ENCODE data around the gene FRMD1. TPM values are rescaled to one million over a fixed set of nuclear protein-coding genes. Genes with fewer than 3 reads are reported as not detected.
A peak's percentile ranks its signal among the peaks of the same experiment; 100 is the strongest.

FRMD1 gene
- total and polyA plus RNA-seq, 7 donors: 0.01 to 2.9 (median 0.25) TPM

DNA sequence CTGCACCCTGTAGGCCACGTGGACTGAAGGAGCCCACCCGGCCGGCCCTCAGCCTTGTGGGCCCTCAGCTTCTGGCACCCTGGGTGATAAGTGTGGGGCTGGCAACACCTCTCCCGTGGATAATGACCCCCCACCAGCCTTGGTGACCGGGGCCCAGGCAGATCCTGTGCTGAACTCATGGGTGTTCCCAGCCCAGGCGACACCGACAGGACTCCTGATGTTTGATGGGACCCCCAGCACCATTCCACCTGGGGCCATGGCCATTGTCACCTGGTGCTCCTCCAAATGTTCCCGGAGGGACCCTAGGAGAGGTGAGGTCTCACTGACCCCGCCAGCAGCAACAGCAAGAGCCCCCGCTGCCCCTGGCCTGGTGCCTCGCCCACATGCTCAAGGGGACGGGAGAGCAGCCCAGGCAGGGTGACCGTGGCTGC is 19.4 kb upstream of the FRMD1 start:
- DNase-seq (peak; percentile 11 to 49), ATAC-seq (no peak)
- intact Hi-C loops (cut with DNase I): no loop called here
- Histone ChIP-seq H3K27ac (no peak overlapping the region), H3K36me3 (ENCODE audit: insufficient read depth in 1 of 2, low read depth in 1 of 2) (no peaks in the 10 kb centered on the region), H3K9me3 (no peaks in the 10 kb centered on the region), H3K27me3 (ENCODE audit: insufficient read depth in 3 of 3, low read length in 2 of 3) (peaks cover 0 to 29% (median 8%) of the 10 kb centered on the region in 3 donors), H3K4me3 (no peak overlapping the region), H3K4me1 (no peaks in the 10 kb centered on the region)
- WGBS, 3 donors: 81 to 92% (median 91%) methylated on average over 10 to 13 of the region's 13 CpGs
- TF ChIP-seq, protein P1, sequence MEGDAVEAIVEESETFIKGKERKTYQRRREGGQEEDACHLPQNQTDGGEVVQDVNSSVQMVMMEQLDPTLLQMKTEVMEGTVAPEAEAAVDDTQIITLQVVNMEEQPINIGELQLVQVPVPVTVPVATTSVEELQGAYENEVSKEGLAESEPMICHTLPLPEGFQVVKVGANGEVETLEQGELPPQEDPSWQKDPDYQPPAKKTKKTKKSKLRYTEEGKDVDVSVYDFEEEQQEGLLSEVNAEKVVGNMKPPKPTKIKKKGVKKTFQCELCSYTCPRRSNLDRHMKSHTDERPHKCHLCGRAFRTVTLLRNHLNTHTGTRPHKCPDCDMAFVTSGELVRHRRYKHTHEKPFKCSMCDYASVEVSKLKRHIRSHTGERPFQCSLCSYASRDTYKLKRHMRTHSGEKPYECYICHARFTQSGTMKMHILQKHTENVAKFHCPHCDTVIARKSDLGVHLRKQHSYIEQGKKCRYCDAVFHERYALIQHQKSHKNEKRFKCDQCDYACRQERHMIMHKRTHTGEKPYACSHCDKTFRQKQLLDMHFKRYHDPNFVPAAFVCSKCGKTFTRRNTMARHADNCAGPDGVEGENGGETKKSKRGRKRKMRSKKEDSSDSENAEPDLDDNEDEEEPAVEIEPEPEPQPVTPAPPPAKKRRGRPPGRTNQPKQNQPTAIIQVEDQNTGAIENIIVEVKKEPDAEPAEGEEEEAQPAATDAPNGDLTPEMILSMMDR (IDR thresholded peaks at IDR 0.05): no peak

DNA sequence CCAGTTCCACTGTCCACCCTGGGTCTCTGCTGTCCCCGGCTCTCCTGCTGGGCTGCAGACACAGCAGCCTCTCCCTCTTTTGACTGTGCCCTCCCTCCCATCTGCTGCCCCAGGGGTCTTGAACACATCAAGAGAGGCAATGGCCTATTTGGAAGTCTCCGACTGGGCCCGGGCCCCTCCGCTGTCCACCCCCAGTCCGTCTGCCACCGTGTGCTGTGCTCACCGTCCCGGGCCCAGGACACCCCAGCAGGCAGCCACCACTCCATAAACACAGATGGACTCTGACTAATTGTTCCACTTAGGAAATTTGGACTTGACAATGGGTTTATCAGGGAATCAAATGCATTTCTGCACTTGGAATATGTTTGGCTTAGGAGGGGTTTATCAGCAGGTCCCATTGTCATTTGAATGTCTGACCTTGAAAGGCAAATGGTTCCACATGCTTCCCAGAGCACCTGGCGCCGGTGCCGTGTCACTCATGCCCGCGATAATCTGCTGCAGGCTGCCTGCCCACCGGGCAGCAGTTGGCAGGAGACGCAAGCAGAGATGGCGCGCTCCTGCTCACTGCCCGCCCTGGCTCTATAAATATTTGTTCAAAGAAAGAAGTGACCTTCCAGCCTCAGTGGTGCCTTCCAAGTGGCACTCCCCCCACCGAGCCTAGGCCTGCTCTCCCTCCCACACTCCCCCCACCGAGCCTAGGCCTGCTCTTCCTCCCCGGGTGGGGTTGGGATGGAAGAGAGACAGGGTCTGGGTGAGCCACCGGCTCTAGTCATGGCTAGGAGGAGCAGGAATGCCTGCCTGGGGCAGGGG is 18.8 kb upstream of the FRMD1 start:
- intact Hi-C loops (cut with DNase I): no loop called here
- no peaks in the 10 kb centered on the region for H3K36me3 ChIP-seq (ENCODE audit: insufficient read depth in 1 of 2, low read depth in 1 of 2)
- H3K4me3 ChIP-seq: no peak overlapping the region
- TF ChIP-seq, protein P1 (IDR thresholded peaks at IDR 0.05): no peak
- DNase-seq (peak; percentile 12 to 45), ATAC-seq (peak; percentile 33 to 85 (median 68))
- H3K27ac ChIP-seq: no peak overlapping the region
- no peaks in the 10 kb centered on the region for H3K4me1 ChIP-seq
- H3K9me3 ChIP-seq: no peaks in the 10 kb centered on the region
- H3K27me3 ChIP-seq (ENCODE audit: insufficient read depth in 3 of 3, low read length in 2 of 3): peaks cover 0 to 28% (median 8%) of the 10 kb centered on the region in 3 donors
- WGBS, 3 donors: 52 to 57% (median 53%) methylated on average over 21 to 22 of the region's 22 CpGs

DNA sequence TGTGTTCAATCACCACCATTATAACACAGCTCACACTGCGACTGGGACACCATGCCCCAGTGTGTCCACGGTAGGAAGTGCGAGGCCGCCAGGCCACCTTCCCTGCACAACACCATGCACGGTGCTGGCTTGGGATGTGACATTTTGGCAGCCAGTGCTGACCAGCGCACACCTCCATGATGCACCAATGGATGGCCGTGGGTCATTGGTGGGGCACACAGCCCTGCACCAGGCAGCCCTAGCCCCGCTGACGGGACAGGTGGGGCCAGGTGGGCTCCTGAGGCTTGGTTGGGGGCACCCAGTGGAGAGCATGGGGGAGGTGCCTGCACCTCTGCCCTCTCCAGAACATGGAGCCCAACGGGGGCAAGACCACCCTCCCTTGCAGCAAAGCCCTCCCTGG is 18.2 kb upstream of the FRMD1 start:
- no peaks in the 10 kb centered on the region for H3K36me3 ChIP-seq (ENCODE audit: insufficient read depth in 1 of 2, low read depth in 1 of 2)
- DNase-seq (peak; percentile 7 to 29), ATAC-seq (no peak)
- H3K9me3 ChIP-seq: no peaks in the 10 kb centered on the region
- H3K4me1 ChIP-seq: no peaks in the 10 kb centered on the region
- 90 to 94% (median 93%) methylated on average over 10 of the region's 10 CpGs for WGBS, 3 donors
- peaks cover 0 to 24% (median 8%) of the 10 kb centered on the region in 3 donors for H3K27me3 ChIP-seq (ENCODE audit: insufficient read depth in 3 of 3, low read length in 2 of 3)
- H3K27ac ChIP-seq: no peak overlapping the region
- H3K4me3 ChIP-seq: no peak overlapping the region
- TF ChIP-seq, protein P1 (IDR thresholded peaks at IDR 0.05): no peak
- intact Hi-C loops (cut with DNase I): no loop called here

DNA sequence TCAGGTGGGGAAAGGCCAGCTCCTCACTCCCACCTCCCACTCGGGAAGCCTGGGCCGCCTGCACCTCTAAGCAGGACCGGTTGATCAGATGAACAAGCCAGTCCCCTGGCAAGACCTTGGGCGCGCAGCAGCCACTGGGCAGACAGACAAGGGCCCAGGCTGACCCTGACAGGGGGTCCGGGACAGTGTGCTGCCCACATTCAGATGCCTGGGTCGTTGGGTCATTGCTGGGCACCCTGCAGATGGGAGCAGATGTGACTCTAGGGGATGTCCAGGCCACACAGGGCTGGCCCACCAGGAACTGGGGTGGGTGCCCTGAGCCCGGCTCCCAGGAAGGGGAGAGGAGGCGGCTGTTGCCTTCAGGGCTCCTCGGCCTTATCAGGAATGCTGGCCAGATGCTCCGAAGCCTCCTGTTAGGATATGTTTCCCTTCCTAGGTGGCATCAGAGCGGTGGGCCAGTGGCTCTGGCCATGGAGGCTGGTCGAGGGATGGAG is 17.3 kb upstream of the FRMD1 start:
- Histone ChIP-seq H3K27me3 (ENCODE audit: insufficient read depth in 3 of 3, low read length in 2 of 3) (peaks cover 0 to 15% (median 8%) of the 10 kb centered on the region in 3 donors), H3K36me3 (ENCODE audit: insufficient read depth in 1 of 2, low read depth in 1 of 2) (no peaks in the 10 kb centered on the region), H3K9me3 (no peaks in the 10 kb centered on the region), H3K4me3 (no peak overlapping the region), H3K27ac (no peak overlapping the region), H3K4me1 (no peaks in the 10 kb centered on the region)
- TF ChIP-seq, protein P1 (IDR thresholded peaks at IDR 0.05): no peak
- ATAC-seq: no peak
- intact Hi-C loops (cut with DNase I): no loop called here
- WGBS, 3 donors: 80 to 86% (median 85%) methylated on average over 13 of the region's 13 CpGs
- peak; percentile 6 to 21 for DNase-seq

Data from psoas muscle (tissue), 8 donors.